Measurements from ENCODE around the gene OR4S1.
"Not testable (repeated sequence)": the region's sequence is repeated elsewhere in the genome, so short reads cannot be mapped to it uniquely, and the experiment has no call there.

Gene OR4S1

GRCh38 chr11:48305923-48306322 lies at the start of gene OR4S1:
OR4S1 (plus strand) TSS chr11:48306223; CDS start chr11:48306223, 0 bp downstream.
- DNase-seq: no peak

GRCh38 chr11:48261600-48261999 lies 44.4 kb upstream of the OR4S1 start:
- DNase-seq: no peak

GRCh38 chr11:48263423-48263911 lies 42.6 kb upstream of the OR4S1 start, which contains the start of gene OR4X1:
OR4X1 (plus strand) TSS chr11:48263861; CDS start chr11:48263861, 0 bp downstream.
- no peak for DNase-seq

- DNase-seq: no peak
These were observed 35.4 kb upstream of the OR4S1 start for GRCh38 chr11:48270621-48271020.

GRCh38 chr11:48272606-48273005 lies 33.4 kb upstream of the OR4S1 start:
- DNase-seq: no peak

GRCh38 chr11:48307760-48308386 lies 1.9 kb downstream of the OR4S1 start:
- DNase-seq: peak in 40 of 58 donors; percentile 0 to 58 (median 16)

- not testable (repeated sequence) for DNase-seq
These were observed 7.6 kb downstream of the OR4S1 start for GRCh38 chr11:48313590-48313989.

GRCh38 chr11:48319813-48320212 lies 13.8 kb downstream of the OR4S1 start:
- not testable (repeated sequence) for DNase-seq

- not testable (repeated sequence) for DNase-seq
These were observed 18.6 kb downstream of the OR4S1 start, which contains the start of gene OR4C3 for GRCh38 chr11:48324620-48325019. OR4C3 (plus strand) TSS chr11:48324920; CDS start chr11:48325022, 102 bp downstream.

- no peak for DNase-seq
These were observed 35.4 kb downstream of the OR4S1 start for GRCh38 chr11:48341466-48341865.

- not testable (repeated sequence) for DNase-seq
These were observed 36.5 kb downstream of the OR4S1 start for GRCh38 chr11:48342505-48342904.

- DNase-seq: not testable (repeated sequence)
These were observed 40.3 kb downstream of the OR4S1 start for GRCh38 chr11:48346286-48346685.

- no peak for DNase-seq
These were observed 48.0 kb downstream of the OR4S1 start for GRCh38 chr11:48354013-48354412.

GRCh38 chr11:48354677-48355076 lies 48.7 kb downstream of the OR4S1 start:
- no peak for DNase-seq
